ENCODE data around the gene POTEJ. TPM values are rescaled to one million over a fixed set of nuclear protein-coding genes. Genes with fewer than 3 reads are reported as not detected.
A peak's percentile ranks its signal among the peaks of the same experiment; 100 is the strongest.
"Not testable (repeated sequence)": the region's sequence is repeated elsewhere in the genome, so short reads cannot be mapped to it uniquely, and the experiment has no call there.

Gene POTEJ
- total RNA-seq, 1 experiment from 2014 or later, result not detected

DNA sequence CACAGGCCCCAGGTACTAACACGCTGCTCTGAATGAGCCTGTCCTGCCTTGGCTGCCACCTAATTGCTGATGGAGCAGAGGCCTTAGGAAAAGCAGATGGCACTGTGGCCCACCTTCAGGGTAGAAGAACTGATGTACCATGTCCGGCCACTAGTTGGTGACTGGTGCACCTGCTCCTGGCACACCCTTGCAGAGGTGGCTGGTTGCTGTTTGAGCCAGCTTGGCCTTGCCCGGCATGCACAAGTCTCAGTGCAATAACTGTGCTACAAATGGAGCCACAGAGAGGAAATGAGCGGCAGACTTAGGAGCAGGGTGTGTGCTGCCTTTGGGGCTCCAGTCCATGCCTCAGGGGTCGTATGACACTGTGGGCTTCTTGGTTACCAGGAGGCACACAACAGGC, 54.4 kb downstream of the POTEJ start:
- not testable (repeated sequence) for H3K27ac Mint-ChIP-seq; H3K4me2 ChIP-seq (ENCODE audit: insufficient read depth, insufficient read length, low read length); H4K5ac ChIP-seq (ENCODE audit: insufficient read length, low read depth, low read length); H4K8ac ChIP-seq (replicated peaks; ENCODE audit: insufficient read length, low read depth, low read length); H3K9ac ChIP-seq (ENCODE audit: extremely low read depth, insufficient read length, low read length); H3T11ph ChIP-seq (ENCODE audit: low read length); H2AFZ ChIP-seq (ENCODE audit: low read length); H2BK5ac ChIP-seq (ENCODE audit: insufficient read length, low read length); H2AK5ac ChIP-seq (ENCODE audit: insufficient read length, low read length); H3K9me3 Mint-ChIP-seq; H3K4me3 Mint-ChIP-seq; H3K56ac ChIP-seq (ENCODE audit: insufficient read length, low read depth, low read length); H3K4me1 ChIP-seq (ENCODE audit: insufficient read depth, low read length); H3K4me1 Mint-ChIP-seq; H3K14ac ChIP-seq (ENCODE audit: insufficient read depth, low read length); H2BK15ac ChIP-seq (ENCODE audit: low read depth, low read length); H3K27me3 ChIP-seq (ENCODE audit: insufficient read depth, low read length); DNase-seq; H3K18ac ChIP-seq (ENCODE audit: insufficient read length, low read depth, low read length); H2BK20ac ChIP-seq (ENCODE audit: low read depth, low read length, poor library complexity, severe bottlenecking); H3K23ac ChIP-seq (ENCODE audit: insufficient read length, low read depth, low read length); H2BK12ac ChIP-seq (ENCODE audit: insufficient read length, low read depth, low read length); H3K79me1 ChIP-seq (ENCODE audit: insufficient read depth, low read depth, low read length, poor library complexity, severe bottlenecking); H3K27me3 Mint-ChIP-seq (ENCODE audit: low read depth); H3K23me2 ChIP-seq (ENCODE audit: insufficient read length, low read depth, low read length, poor library complexity, severe bottlenecking); H3K9me3 ChIP-seq (ENCODE audit: control insufficient read depth, low read depth, low read length); H4K91ac ChIP-seq (ENCODE audit: insufficient read length, low read depth, low read length); H4K20me1 ChIP-seq (ENCODE audit: control insufficient read depth, insufficient read depth, insufficient read length); H3K4ac ChIP-seq (ENCODE audit: low read depth, low read length); H3K36me3 Mint-ChIP-seq (ENCODE audit: insufficient read depth in 1 of 3, low read depth in 3 of 3); H2BK120ac ChIP-seq (ENCODE audit: low read depth, low read length, poor library complexity, severe bottlenecking); H3K79me2 ChIP-seq (ENCODE audit: insufficient read depth, low read length); H3K27ac ChIP-seq (ENCODE audit: insufficient read length, low read depth, low read length)
- no CpG with 5 or more reads among the region's 5 CpGs for WGBS (ENCODE audit: extremely low coverage, insufficient read length, low lambda C conversion rate)
- TF ChIP-seq, protein P1, sequence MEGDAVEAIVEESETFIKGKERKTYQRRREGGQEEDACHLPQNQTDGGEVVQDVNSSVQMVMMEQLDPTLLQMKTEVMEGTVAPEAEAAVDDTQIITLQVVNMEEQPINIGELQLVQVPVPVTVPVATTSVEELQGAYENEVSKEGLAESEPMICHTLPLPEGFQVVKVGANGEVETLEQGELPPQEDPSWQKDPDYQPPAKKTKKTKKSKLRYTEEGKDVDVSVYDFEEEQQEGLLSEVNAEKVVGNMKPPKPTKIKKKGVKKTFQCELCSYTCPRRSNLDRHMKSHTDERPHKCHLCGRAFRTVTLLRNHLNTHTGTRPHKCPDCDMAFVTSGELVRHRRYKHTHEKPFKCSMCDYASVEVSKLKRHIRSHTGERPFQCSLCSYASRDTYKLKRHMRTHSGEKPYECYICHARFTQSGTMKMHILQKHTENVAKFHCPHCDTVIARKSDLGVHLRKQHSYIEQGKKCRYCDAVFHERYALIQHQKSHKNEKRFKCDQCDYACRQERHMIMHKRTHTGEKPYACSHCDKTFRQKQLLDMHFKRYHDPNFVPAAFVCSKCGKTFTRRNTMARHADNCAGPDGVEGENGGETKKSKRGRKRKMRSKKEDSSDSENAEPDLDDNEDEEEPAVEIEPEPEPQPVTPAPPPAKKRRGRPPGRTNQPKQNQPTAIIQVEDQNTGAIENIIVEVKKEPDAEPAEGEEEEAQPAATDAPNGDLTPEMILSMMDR (conservative IDR thresholded peaks at IDR 0.05), result peak; percentile 35; the same call in 2 of the 3 replicates

DNA sequence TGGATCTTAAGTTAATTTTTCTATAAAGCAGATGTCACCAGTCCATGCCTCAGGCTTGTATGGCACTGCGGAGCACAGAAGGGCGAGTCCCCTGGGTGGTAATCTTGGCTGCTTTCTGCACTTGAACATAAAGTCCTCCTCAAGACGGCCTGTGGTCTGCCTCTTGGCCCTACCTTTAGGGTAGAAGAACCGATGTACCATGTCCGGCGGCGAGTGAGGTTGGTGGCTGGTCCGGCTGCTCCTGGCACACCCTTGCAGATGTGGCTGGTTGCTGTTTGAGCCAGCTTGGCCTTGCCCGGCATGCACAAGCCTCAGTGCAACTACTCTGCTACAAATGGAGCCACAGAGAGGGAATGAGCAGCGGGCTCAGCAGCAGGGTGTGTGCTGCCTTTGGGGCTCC, 56.3 kb downstream of the POTEJ start:
- not testable (repeated sequence) for H3T11ph ChIP-seq (ENCODE audit: low read length); H2BK15ac ChIP-seq (ENCODE audit: low read depth, low read length); H2BK20ac ChIP-seq (ENCODE audit: low read depth, low read length, poor library complexity, severe bottlenecking); H3K27ac Mint-ChIP-seq; H2BK12ac ChIP-seq (ENCODE audit: insufficient read length, low read depth, low read length); H3K9me3 ChIP-seq (ENCODE audit: control insufficient read depth, low read depth, low read length); H3K18ac ChIP-seq (ENCODE audit: insufficient read length, low read depth, low read length); H3K4ac ChIP-seq (ENCODE audit: low read depth, low read length); H3K36me3 Mint-ChIP-seq (ENCODE audit: insufficient read depth in 1 of 3, low read depth in 3 of 3); H3K9me3 Mint-ChIP-seq; H4K91ac ChIP-seq (ENCODE audit: insufficient read length, low read depth, low read length); H2BK120ac ChIP-seq (ENCODE audit: low read depth, low read length, poor library complexity, severe bottlenecking); H3K27ac ChIP-seq (ENCODE audit: insufficient read length, low read depth, low read length); H2AFZ ChIP-seq (ENCODE audit: low read length); H3K79me1 ChIP-seq (ENCODE audit: insufficient read depth, low read depth, low read length, poor library complexity, severe bottlenecking); H3K27me3 Mint-ChIP-seq (ENCODE audit: low read depth); H2AK5ac ChIP-seq (ENCODE audit: insufficient read length, low read length); H4K5ac ChIP-seq (ENCODE audit: insufficient read length, low read depth, low read length); H2BK5ac ChIP-seq (ENCODE audit: insufficient read length, low read length); H3K9ac ChIP-seq (ENCODE audit: extremely low read depth, insufficient read length, low read length); H4K20me1 ChIP-seq (ENCODE audit: control insufficient read depth, insufficient read depth, insufficient read length); H3K56ac ChIP-seq (ENCODE audit: insufficient read length, low read depth, low read length); H3K4me1 ChIP-seq (ENCODE audit: insufficient read depth, low read length); H3K4me2 ChIP-seq (ENCODE audit: insufficient read depth, insufficient read length, low read length); H3K4me1 Mint-ChIP-seq; H4K8ac ChIP-seq (replicated peaks; ENCODE audit: insufficient read length, low read depth, low read length); H3K23ac ChIP-seq (ENCODE audit: insufficient read length, low read depth, low read length); H3K23me2 ChIP-seq (ENCODE audit: insufficient read length, low read depth, low read length, poor library complexity, severe bottlenecking); H3K27me3 ChIP-seq (ENCODE audit: insufficient read depth, low read length); H3K14ac ChIP-seq (ENCODE audit: insufficient read depth, low read length); H3K4me3 Mint-ChIP-seq; H3K79me2 ChIP-seq (ENCODE audit: insufficient read depth, low read length)
- WGBS (ENCODE audit: extremely low coverage, insufficient read length, low lambda C conversion rate), result no CpG with 5 or more reads among the region's 10 CpGs
- peak; percentile 6 for DNase-seq
